Ovary (tissue), 9 donors: ENCODE results near the gene SMAD9. TPM values are rescaled to one million over a fixed set of nuclear protein-coding genes. Genes with fewer than 3 reads are reported as not detected.

Experiments
- DNase-seq, 5 donors: peaks; one replicate each; pipeline ENCODE4 v3.0.0-alpha.2; 2019 to 2020
- H3K27ac ChIP-seq, 2 donors: fragments of 200-600 bp; one replicate each; pipeline versions ENCODE4 v1.5.1 to v1.8.0; 2019 to 2022
- H3K27me3 ChIP-seq: fragments of 200-600 bp; one replicate; pipeline ENCODE4 v1.8.0; 2022
- H3K36me3 ChIP-seq: fragments of 200-600 bp; sonication (generic); one replicate; pipeline ENCODE4 v1.5.1; 2019
- H3K4me1 ChIP-seq: one replicate; pipeline ENCODE4 v1.8.1; 2013; ENCODE audit warnings: mild to moderate bottlenecking, moderate library complexity; ENCODE audit not compliant: insufficient read depth
- H3K4me3 ChIP-seq: fragments of 200-600 bp; sonication (generic); one replicate; pipeline ENCODE4 v1.5.1; 2017
- H3K9me3 ChIP-seq, 2 donors: fragments of 200-600 bp in 1 of 2; sonication (generic) in 1 of 2; one replicate each; pipeline versions ENCODE4 v1.5.1 to v1.8.1; 2013 to 2019; ENCODE audit warnings: mild to moderate bottlenecking in 1 of 2, moderate library complexity in 1 of 2
- EP300 ChIP-seq: sonication (generic); formaldehyde crosslinking; IDR thresholded peaks from one replicate; pipeline ENCODE4 v1.6.1; 2017; ENCODE audit warnings: antibody characterized with exemption
- POLR2A ChIP-seq: fragments of 450-650 bp; IDR thresholded peaks from one replicate; pipeline ENCODE4 v1.6.1; 2017; ENCODE audit warnings: antibody characterized with exemption, mild to moderate bottlenecking, moderate library complexity
- WGBS, 3 donors: extraction: QIAGEN DNeasy Blood & Tissue Kit in 1 of 3; methylation state at CpG; one replicate each; pipeline versions ENCODE4 v1.1.5 to v1.1.7; 2013 to 2017; 5-methylcytosine and 5-hydroxymethylcytosine counted together
- intact Hi-C, 4 donors: fragments of 100-400 bp; cut with DNase I; formaldehyde crosslinking; loops; one replicate each; pipeline versions ENCODE4 v1.11.0 to v1.15.1; 2022 to 2023
- polyA plus RNA-seq, 2 donors: library from polyadenylated mRNA; stranded (reverse); fragments of 200-250 nt in 1 of 2; fragments of 350-450 nt in 1 of 2; fragmentation: Illumina TruSeq in 1 of 2; extraction: RNeasy Lipid Tissue Mini Kit (QIAGEN cat#74804) in 1 of 2; gene quantifications; one replicate each; pipeline ENCODE4 v1.2.3, GENCODE V29; 2013 to 2014
- total RNA-seq, 7 donors: library from RNA; depleted of rRNA in 2 of 7; stranded (reverse); fragments of >200 nt in 2 of 7; fragmentation: NEBNext Ultra II Directional in 3 of 7; extraction: Animal tissue kit (Norgen Biotek cat#: 25700) in 3 of 7; gene quantifications; one replicate each; pipeline versions ENCODE4 v1.1.0 to v1.2.4, GENCODE V29; 2016 to 2023
- TF ChIP-seq, protein P1 (sequence below), 3 donors: fragments of 450-650 bp in 2 of 3; fragments of 200-600 bp in 1 of 3; IDR thresholded peaks; one replicate each; pipeline versions ENCODE4 v1.5.1 to v1.8.0; 2016 to 2022; ENCODE audit warnings: antibody characterized with exemption in 3 of 3, mild to moderate bottlenecking in 1 of 3
- donor health status: DM: no; HTN: no; CAD: no; lungs with moderate emphysema.
- donor health status: DM: no; HTN: no; CAD: no.
- donor health status: Bipolar disorder and iron deficiency.
- donor health status: DM: yes; HTN: yes; CAD: no.
- donor health status: DM: no; HTN: no; CAD: no.
- donor health status: DM: yes; HTN: yes; CAD: no.

The SMAD9 gene
- total and polyA plus RNA-seq, 9 donors, result 7.6 to 26.5 (median 11.7) TPM

DNA sequence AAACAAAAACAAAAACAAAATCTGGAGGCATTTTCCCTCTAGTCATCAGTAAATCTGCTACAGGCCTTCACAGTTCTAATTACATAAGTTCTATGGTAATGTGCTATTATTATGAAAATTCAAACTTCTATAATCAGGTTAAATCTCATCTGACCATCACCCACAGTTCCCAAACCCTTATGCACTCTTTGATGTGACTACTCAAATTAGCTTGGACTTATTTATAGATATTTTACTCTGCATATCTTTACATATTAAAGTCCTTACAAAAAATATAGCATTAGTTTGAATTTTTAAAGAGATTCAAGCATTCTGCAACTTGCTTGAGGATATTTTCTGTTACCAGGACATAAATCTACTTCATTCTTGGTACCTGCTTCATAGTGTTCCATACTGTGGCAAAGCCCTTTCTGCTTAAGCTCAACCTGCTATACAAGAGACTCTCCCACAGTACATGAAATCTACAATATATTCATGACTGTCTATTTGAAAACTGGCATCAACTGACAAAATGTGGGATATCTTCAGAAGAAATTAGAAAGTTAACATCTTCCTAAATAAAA is 22.9 kb downstream of the SMAD9 start:
- Histone ChIP-seq H3K27me3 (no peaks in the 10 kb centered on the region), H3K36me3 (no peaks in the 10 kb centered on the region), H3K9me3 (no peaks in the 10 kb centered on the region), H3K4me1 (no peaks in the 10 kb centered on the region), H3K4me3 (no peak overlapping the region), H3K27ac (no peak overlapping the region)
- TF ChIP-seq EP300 (no peak), POLR2A (no peak)
- TF ChIP-seq, protein P1, sequence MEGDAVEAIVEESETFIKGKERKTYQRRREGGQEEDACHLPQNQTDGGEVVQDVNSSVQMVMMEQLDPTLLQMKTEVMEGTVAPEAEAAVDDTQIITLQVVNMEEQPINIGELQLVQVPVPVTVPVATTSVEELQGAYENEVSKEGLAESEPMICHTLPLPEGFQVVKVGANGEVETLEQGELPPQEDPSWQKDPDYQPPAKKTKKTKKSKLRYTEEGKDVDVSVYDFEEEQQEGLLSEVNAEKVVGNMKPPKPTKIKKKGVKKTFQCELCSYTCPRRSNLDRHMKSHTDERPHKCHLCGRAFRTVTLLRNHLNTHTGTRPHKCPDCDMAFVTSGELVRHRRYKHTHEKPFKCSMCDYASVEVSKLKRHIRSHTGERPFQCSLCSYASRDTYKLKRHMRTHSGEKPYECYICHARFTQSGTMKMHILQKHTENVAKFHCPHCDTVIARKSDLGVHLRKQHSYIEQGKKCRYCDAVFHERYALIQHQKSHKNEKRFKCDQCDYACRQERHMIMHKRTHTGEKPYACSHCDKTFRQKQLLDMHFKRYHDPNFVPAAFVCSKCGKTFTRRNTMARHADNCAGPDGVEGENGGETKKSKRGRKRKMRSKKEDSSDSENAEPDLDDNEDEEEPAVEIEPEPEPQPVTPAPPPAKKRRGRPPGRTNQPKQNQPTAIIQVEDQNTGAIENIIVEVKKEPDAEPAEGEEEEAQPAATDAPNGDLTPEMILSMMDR (IDR thresholded peaks at IDR 0.05), result no peak
- DNase-seq, result no peak
- intact Hi-C loops, result no loop called here

DNA sequence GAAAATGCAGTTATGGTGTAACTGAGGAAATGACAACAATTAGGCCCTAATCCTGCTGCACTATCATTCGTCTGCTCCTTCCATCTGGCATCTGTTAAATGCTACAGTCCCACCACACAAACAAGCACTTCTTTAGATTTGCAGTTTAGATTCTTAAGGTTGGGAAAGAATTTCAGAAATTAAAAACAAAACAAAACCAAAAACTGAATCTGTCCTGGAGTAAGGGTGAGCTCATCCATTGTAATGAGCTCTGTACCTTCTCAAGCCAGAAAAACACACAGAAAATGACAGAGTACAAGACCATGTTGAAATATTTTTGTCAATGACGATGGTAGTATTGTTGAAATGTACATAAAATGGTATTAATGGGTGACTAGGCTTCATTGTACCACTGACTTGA is 28.3 kb downstream of the SMAD9 start:
- Histone ChIP-seq H3K4me1 (no peaks in the 10 kb centered on the region), H3K27ac (no peak overlapping the region), H3K4me3 (no peak overlapping the region), H3K9me3 (no peaks in the 10 kb centered on the region), H3K36me3 (no peaks in the 10 kb centered on the region), H3K27me3 (no peaks in the 10 kb centered on the region)
- intact Hi-C loops, result no loop called here
- DNase-seq, result no peak
- no peak for TF ChIP-seq EP300
- TF ChIP-seq POLR2A, result no peak
- TF ChIP-seq, protein P1 (IDR thresholded peaks at IDR 0.05), result no peak
- 30 to 41% (median 36%) methylated on average over 2 of the region's 2 CpGs for WGBS, 3 donors

DNA sequence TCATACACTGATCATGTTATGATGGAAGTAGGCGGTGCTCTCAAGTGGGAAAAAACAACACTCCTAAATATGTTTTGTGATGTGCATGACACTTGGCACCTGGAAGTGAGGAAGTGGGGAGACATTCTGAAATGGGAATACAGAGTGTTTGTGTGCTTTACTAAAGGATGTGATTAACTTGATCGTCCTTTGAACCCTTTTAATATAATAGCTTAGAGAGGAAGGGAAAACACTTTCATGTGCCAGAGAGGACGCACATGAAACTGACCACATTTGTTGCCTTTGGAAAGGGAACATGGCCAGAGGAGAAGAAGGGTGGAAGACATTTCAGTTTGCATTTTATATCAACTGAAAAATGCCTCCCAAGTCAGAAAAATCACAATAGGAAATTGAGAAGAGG is 31.4 kb downstream of the SMAD9 start:
- Histone ChIP-seq H3K27ac (no peak overlapping the region), H3K4me1 (peaks cover 5% of the 10 kb centered on the region), H3K4me3 (no peak overlapping the region), H3K36me3 (no peaks in the 10 kb centered on the region), H3K27me3 (no peaks in the 10 kb centered on the region), H3K9me3 (no peaks in the 10 kb centered on the region)
- 60 to 68% (median 62%) methylated on average over 3 of the region's 3 CpGs for WGBS, 3 donors
- DNase-seq, result no peak
- no peak for TF ChIP-seq EP300
- TF ChIP-seq, protein P1 (IDR thresholded peaks at IDR 0.05), result no peak
- no peak for TF ChIP-seq POLR2A
- intact Hi-C loops, result no loop called here

DNA sequence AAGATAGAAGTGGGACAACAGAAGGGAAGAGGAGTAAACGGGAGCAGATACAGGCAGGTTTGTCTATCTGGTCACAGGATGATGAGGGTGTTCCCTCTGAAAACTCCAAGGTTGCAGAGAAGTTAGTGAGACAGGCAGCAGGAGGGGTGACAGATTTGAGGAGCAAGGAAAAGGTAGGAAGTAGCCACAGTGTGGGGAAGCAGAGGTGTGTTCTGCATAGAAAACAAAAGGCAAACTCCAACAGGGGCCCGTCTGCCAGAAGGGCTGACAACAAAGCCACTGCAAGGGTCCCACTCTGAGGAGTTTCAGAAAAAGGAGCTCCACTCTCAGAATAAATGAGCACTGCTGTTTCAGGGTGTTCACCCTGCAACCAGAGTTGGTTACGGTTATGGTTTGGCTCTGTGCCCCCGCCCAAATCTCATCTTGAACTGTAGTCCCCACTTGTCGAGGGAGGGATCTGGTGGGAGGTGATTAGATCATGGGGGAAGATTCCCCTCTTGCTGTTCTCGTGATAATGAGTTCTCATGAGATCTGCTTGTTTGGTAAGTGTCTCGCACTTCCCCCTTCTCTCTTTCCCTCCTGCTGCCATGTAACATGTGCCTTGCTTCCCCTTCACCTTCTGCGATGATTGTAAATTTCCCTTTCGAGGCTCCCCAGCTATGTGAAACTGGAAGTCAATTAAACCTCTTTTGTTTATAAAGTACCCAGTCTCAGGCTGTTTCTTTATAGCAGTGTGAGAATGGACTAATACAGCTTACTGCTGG is 32.1 kb downstream of the SMAD9 start:
- Histone ChIP-seq H3K36me3 (no peaks in the 10 kb centered on the region), H3K4me1 (peaks cover 7% of the 10 kb centered on the region), H3K9me3 (no peaks in the 10 kb centered on the region), H3K27me3 (no peaks in the 10 kb centered on the region), H3K27ac (no peak overlapping the region), H3K4me3 (no peak overlapping the region)
- TF ChIP-seq, protein P1 (IDR thresholded peaks at IDR 0.05), result no peak
- TF ChIP-seq POLR2A, result no peak
- TF ChIP-seq EP300, result no peak
- WGBS, 3 donors, result 78 to 81% (median 81%) methylated on average over 9 of the region's 9 CpGs
- intact Hi-C loops, result no loop called here
- DNase-seq, result no peak
